Islet precursor cell (in vitro differentiated cells): Measurements from ENCODE around the gene PLXNA4.
"Not testable (repeated sequence)": the region's sequence is repeated elsewhere in the genome, so short reads cannot be mapped to it uniquely, and the experiment has no call there.

Source experiments
- DNase-seq: peaks from one replicate; pipeline ENCODE4 v3.0.0-alpha.2; 2018

Gene PLXNA4

DNA sequence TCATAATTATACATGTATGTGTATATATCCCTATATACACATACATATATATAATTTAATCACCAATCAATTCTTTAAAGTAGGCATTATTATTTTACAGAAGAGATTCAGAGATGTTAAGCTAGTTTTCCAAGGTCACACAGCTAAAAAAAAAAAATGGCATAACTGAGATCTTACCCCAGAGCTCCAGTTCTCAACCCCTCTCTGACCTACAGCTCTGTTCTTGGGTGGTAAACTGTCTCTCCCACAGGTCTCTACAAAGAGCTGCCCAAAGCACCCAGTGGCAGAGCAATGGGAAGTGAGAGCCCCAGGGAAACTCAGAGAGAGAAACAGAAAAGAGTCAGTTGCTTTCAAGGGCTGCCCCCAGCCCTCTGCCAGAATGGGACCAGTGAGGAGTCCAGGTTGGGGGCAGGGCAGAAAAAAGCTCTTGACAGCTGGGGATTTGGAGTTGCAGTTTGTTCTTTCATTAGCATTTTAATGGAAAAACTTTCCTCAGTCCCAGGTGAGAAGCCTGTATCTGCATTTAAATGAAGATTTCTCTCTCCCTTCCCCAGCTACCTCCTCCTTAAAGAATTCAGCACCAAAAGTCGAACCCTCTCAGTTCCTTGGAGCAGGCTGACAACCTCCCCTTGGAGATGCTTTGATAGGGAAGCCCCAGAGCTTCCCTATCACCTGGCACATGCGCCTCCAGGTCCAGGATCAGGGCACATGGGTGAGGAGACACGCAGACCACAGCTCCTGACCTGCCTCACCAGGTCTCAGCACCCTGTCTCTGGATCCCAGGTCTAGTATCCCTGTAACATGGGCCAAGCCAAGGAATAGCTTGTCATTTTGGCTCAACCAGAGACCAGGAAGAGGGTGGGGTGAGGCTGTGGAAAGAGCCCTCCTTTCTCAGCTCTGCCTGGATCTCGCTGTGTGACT lies 388.1 kb downstream of the PLXNA4 start:
- no peak for DNase-seq

DNA sequence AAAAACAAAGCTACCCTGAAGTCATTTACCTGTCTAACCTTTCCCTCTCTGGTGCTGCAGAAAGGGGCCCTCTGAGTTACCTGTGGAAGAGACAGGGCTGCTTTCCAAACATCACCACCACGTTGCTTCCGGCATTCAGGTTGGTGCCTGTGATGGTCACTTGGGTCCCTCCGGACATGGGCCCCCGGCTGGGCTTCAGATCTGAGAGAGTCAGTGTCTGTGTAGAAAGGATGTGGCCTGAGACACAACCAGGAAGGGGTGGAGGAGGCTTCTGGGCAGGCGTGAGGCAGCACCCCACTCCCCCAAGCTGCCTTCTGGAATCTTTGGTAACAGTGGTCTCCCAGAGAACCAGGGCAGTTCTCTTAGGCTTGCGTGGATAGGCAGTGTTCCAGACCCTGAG lies 388.9 kb downstream of the PLXNA4 start:
- DNase-seq: no peak

DNA sequence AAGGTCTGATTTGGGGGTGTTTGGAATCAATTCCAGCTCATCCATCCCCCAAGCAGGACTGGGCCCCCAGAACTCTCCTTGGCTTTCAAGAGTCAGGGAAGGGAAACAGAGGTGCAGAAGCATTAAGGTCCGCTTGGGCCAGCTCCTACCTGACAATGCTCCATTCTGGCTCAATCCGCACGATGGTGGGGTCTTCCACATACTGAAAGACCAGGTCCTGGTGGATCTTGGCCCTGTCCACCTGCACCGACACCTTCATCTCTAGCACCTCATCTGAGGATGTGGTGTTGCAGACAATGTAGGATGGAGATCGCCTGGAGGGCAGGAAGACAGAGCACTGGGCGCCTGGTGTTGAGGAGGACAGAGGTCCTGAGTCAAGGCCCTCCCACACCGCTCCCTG lies 391.1 kb downstream of the PLXNA4 start:
- DNase-seq: no peak

DNA sequence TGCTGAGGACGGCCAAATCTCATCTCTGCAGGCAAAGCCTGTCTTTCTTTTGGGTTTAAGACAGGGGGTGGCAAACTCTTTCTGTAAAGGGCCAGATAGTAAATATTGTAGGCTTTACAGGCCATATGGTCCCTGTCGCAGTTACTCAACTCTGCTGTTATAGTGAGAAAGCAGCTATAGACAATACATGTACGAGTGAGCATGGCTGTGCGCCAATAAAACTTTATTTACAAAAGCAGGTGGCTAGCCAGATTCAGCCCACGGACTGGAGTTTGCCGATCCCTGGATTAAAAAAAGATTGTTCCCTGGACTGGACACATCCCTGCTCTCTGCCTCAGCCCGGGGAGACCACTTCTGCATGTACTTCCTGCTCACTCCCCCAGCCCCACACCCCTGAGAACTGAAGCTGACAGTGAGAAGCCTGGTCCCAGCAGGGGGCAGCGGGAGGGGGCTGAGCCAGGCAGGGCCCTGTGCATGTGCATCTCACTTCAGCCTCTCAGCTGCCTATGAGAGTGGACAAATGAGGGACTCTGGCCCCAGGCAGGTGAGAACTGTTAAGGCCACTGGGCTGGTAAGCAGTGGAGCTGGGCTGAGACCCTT lies 392.4 kb downstream of the PLXNA4 start:
- DNase-seq: no peak

DNA sequence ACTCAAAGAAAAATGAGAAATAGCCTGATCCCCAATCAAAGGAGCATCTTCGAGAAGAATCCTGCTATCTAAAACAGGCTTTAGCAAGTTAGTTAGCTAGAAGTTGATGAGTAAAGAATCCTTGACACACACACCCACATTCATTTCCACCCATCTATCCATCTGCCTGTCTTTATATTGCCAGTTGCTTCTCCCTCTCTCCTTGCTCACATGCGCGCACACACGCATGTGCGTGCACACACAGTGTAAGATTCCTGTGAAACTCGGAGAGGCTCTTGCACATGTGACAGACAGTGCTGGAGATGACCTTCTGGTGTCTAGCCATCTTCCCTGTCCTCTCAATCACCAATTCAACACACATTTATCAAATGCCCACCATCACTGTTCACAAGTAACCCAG lies 393.3 kb downstream of the PLXNA4 start:
- DNase-seq: no peak

DNA sequence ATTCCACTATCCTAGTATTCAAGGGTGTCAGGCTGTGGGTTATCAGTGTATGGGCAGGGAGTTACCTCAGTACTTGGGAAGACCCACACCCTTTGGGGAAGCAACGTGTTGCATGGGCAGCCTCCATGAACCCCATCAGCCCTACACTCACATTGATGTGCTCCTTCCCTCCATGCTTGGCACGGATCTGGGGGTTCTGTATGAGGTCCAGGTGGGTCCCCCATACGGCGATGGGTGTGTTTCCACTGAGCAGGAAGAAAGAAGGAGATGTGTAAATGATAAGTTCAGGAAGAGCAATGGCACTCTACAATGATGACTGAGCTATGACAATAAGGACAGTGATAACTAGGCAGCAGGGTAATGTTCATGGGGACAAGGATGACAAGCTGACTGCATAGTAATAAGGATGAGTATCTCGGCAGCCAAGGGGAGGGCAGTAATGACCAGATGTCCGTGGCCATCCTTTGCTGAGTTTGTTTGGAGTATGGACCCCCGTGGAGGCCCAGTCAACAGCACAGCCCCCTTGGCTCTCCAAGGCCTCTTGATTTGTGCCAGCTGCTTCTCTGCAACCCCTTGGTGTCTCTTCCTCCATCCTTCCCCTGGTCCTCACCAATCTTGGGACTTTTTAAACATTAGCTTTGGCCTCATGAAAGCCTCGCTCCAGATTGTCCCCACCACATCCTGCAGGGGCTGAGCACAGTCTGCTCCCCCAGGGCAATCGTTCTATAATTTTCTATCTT lies 394.2 kb downstream of the PLXNA4 start:
- no peak for DNase-seq

DNA sequence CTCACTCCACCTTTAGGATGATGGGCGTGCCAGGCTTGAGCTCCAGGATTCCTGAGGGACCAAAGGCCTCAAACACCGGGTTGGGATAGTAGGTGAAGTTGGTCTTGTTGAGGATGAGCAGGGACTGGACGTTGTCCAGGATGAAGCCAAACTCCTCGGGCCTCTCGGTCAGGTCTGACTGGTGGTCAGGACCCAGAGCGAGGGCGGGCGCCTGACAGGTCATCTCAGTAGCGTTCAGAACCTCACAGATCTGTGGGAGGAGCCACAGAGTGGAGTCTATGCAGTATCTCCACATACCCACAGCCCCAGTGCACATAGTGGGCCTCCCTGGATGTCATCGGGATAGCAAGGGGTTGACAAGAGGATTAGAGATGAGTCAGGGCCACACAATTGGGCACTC lies 394.9 kb downstream of the PLXNA4 start:
- no peak for DNase-seq

DNA sequence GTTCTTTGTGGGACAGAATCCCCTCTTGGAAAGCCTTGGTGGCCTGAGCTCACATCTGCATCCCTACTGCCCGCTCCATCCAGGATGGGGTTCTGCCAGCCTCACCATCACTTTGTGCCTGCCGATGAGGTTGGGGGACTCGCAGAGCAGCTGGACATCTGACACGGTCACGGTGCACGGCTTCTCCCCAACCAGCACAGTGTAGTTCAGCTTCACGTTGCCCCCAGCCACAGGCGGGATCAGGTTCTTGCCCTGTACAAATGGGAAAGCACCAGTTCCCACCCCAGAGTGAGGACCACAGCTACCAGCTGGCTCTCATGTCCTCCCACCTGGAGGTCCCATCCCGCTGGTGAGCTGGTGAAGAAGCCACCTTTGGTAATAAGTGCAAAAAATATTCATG lies 395.8 kb downstream of the PLXNA4 start:
- DNase-seq: no peak

DNA sequence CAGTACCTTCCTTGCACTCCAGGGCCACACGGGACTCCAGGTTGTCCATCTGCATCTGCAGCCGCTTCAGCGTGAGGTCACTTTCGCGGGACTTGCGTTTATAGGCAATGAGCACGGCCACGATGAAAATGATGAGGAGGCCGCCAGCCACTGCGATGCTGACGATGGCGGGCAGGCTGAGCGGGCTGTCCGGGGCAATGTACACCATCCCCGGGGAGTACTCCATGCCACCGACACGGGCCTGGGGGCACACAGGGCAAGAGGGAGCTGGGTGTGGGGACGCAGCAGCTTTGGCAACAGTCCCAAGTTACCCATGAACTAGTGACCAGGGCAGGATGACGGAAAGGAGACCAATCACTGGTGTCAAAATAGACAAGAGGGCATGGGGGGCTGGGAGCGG lies 396.6 kb downstream of the PLXNA4 start:
- DNase-seq: no peak

DNA sequence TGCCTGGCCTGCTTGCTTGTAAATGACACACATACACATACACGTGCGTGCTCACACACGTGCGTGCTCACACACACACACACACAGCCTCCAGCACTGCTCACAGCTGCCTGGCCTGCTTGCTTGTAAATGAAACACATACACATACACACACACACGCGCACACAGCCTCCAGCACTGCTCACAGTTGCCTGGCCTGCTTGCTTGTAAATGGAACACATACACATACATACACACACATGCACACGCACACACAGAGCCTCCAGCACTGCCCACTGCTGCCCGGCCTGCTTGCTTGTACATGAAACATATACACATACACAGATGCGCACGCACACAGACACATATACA lies 397.2 kb downstream of the PLXNA4 start:
- DNase-seq: no peak

DNA sequence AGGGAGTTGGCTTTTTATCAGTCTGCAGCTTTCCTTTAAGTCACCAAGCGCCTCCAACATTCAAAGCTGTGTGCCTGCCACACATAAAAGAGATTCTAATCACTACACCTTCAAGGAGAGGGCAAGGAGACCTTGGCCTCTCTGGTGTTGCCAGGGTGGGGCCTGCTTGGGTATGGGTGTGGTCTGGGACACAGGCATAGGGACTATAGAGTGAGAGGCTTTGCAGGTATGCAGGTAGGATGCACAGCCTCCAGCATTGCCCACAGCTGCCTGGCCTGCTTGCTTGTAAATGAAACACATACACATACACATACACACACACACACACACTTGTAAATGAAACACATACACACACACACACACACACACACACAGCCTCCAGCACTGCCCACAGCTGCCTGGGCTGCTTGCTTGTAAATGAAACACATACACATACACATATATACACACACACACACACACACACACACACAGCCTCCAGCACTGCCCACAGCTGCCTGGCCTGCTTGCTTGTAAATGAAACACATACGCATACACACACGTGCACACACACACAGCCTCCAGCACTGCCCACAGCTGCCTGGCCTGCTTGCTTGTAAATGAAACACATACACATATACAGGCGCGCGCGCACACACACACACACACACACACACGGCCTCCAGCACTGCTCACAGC lies 397.7 kb downstream of the PLXNA4 start:
- not testable (repeated sequence) for DNase-seq

DNA sequence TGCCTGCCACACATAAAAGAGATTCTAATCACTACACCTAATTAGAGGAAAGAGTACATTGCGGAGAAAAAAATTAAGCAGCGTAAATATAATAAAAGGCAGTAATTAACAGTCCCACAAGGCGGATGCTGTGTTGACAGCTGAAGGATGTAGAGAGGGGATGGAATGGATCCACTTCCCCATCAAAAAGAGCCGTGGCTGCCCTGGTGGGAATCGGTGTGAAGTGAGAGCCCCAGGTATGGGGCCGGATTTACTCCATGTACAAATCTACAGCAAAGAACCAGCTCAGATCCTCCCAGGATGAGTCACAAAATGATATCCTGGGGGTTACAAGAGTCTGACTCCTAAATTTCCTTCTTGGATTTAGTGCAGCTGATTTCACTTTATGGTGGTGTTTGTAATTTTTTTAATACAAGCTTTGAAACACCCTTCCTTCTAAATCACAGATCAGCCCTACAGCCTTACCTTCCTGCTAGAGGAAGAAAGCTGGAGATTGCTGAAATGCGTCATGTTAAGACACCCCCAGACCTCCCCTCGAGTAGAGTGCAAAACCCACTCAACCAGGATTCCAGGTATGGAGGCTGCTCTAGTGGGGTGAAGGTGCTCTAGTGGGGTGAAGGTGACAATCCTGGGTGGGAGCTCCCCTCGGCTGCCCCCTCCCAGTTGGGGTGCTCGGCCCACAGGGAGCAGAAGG lies 398.4 kb downstream of the PLXNA4 start:
- DNase-seq: no peak

DNA sequence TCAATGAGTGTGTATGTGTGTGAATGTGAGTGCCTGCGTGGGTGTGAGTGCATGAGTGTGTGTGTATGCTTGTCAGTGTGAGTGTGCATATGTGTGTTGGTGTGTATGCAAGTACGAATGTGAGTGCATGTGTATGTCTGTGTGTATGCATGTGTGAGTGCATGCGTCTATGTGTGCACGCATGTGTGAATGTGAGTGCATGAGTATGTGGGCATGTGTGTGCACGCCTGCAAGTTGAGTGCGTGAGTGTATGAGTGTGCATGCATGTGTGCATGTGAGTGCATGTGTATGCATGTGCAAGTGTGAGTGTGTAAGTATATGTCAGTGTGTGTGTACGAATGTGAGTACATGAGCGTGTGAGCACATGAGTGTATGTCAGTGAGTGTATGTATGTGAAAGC lies 399.6 kb downstream of the PLXNA4 start:
- DNase-seq: no peak

DNA sequence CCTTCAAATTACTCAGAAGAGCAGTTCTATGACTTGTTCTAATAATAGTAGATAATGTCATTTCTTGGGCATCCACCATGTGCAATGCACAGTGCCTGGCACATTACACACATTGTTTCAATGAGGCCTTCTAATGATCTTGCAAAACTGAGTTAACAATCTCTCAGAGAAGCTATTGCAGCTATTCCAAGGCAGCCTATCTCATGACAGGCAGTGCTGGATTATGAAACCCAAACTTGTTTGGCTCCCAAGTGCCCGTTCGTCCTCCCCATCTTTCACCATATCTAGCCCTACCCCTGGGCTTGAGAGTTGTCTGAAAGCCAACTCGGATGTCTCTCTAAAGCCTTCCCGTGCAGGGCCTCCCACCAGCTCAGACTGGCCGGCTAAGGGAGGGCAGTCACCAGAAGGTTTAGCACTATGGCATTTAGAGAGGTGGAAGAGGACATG lies 405.1 kb downstream of the PLXNA4 start:
- DNase-seq: no peak

DNA sequence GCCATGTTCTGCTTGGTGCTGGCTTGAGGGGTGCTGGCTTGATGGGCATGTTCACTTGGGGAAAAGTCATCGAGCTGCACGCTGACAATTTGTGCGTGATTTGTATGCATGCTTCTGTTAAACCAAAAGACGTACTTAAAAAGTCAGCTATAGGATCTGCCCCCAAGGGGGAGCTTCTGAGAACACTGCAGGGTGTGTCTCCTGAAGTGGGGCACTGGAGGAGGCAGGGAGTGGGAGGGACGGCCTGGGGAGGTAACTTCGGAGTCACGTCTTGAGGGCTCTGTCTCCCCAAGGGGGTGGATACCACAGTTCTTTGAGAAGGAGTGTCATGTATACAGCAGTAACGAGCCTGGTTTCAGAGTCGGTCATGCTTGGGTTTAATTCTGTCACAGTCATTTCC lies 406.5 kb downstream of the PLXNA4 start:
- no peak for DNase-seq

DNA sequence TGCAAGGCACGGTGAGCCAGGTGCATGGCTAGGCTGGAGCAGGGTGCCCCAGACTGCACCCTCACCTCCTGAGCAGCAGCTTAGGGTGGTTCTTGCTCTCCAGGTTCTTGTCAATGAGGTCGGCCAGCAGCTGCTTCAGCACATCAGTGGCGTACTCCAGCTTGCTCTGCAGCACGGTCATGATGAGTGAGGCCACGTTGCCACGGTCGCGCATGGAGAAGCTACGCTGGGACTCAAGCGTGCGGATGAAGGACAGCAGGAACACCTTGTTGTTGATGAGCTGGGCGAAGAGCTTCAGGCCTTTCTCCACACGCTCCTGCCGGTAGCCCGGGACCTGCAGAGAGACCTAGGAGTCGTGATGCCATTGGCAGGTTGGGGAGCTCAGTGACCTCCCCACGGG lies 408.0 kb downstream of the PLXNA4 start:
- DNase-seq: no peak

DNA sequence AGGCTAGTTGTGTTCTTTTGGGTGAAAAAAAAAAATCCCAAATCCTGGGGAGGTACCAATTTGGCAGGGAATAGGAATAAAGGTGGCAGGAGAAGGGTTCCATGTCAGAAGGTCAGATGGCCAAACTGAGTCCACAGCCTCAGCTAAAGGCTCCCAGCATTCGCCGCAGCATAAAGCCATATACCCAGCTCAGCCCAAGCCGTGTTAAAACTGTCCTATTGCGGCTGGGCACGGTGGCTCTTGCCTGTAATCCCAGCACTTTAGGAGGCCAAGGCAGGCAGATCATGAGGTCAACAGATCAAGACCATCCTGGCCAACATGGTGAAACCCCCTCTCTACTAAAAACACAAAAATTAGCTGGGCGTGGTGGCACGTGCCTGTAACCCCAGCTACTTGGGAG lies 410.6 kb downstream of the PLXNA4 start:
- not testable (repeated sequence) for DNase-seq

DNA sequence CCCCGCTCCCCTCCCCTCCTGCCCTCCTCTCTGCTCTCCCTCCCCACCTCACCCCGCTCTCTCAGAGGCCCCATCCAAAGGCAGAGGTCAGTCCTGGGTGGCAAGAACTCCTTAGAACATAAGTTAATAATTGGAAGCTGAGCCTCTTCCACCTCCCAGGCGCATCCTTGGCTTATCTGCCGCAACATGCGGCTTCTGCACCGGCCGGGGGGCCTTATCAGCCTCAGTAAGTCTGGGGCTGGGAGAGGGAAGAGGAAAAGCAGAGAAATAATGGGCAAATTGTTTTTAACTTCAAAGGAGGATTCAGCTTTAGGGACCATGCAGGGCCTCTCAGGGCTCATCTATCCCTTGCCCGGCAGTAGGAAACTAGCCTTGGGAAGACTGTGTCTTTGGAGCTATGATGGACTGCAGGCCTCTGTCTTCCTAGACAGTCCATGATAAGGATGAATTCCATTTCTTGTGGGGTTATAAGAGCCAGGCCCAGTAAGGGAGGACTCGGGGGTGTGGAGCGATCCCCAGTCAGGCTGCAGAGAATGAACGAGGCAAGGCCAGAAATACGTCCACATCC lies 411.6 kb downstream of the PLXNA4 start:
- DNase-seq: no peak

DNA sequence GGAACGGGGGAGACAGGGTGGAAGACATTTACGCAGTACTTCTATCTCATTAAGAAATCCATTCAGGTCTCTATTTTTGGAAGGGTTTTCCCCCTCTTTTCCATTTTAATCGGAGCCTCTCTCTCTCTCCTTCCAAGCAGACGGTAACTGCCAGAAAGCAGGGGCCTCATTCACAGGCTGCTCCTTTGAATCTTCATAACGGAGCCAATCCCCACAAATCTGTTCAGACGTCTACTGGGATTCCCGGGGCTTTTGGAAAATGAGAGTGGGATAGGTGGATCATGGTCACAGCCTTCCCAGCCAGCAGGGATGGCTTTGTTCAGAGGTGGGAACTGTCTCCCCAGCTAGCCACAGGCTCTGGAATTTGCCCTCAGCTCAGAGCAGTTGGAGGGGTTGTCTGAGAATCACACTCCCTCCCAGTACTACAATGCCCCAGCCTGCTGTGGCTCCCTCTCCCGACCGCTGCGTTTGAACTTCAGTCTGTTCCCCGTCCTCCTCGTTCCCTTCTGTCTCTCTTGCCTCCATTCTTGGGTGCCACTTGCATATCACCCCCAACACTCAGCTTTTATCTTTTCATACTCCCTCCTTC lies 413.6 kb downstream of the PLXNA4 start:
- DNase-seq: peak; percentile 67

DNA sequence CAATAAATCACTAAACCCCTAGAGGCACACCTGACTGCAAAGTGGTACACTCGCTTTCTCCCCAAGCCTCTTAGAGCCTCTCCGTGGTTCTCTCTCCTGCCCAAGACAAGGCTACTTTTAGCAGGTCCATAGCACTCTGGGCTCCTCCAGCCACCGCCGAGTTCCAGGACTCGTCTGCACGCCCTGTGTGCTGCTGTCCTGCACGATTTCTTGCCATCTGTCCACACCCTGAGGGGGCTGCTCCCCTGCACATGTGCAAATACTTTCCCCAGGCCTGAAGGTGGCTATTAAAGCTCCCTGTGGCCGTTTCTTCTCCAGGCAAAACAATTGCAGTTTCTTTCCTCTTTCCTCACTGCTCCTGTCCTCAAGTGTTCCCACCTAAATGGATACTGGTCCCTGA lies 414.3 kb downstream of the PLXNA4 start:
- no peak for DNase-seq

DNA sequence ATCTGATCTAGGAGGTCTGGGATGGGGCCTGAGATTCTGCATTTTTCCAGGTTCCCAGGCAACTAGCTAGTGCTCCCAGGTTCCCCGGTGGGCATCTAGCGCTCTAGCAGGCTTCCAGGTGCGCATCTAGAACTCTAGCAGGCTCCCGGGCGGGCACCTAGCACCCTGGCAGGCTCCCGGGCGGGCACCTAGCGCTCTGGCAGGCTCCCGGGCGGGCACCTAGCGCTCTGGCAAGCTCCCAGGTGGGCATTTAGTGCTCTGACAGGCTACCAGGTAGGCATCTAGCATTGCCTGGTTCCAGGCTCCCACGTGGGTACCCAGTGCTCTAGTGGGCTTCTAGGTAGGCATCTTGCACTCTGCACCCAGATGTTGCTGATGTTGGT lies 414.7 kb downstream of the PLXNA4 start:
- no peak for DNase-seq
